ENCODE measurements around the gene MGLL.

The MGLL gene

GRCh38 chr3:127821394-127821793 lies 921 bp downstream of the MGLL start:
- peaks cover 7% of the 10 kb centered on the region; the same call in 1 of the 2 replicates for H3K36me3 ChIP-seq (ENCODE audit: insufficient read depth, low read length)
- H3K79me2 ChIP-seq (ENCODE audit: control insufficient read depth, insufficient read depth, low read length, unreplicated experiment), result peaks cover 20% of the 10 kb centered on the region
- H3K4me1 ChIP-seq (ENCODE audit: control insufficient read depth, insufficient read depth, low read length, unreplicated experiment), result peaks cover 37% of the 10 kb centered on the region
- H3K27me3 ChIP-seq (ENCODE audit: insufficient read depth, low read length), result no peaks in the 10 kb centered on the region
- H3K27ac ChIP-seq (ENCODE audit: low read depth, low read length), result peak overlapping the region; percentile 14; the same call in 1 of the 2 replicates
- peak overlapping the region; percentile 19 for H2AFZ ChIP-seq (ENCODE audit: low read length, unreplicated experiment)
- H3K4me3 ChIP-seq (ENCODE audit: low read depth, low read length), result peak overlapping the region; percentile 96

GRCh38 chr3:127820826-127821313 lies 1.4 kb downstream of the MGLL start:
- Histone ChIP-seq H2AFZ (ENCODE audit: low read length, unreplicated experiment) (no peak overlapping the region), H3K27ac (ENCODE audit: low read depth, low read length) (peak overlapping the region; percentile 14; the same call in 1 of the 2 replicates), H3K79me2 (ENCODE audit: control insufficient read depth, insufficient read depth, low read length, unreplicated experiment) (peaks cover 20% of the 10 kb centered on the region), H3K36me3 (ENCODE audit: insufficient read depth, low read length) (peaks cover 7% of the 10 kb centered on the region; the same call in 1 of the 2 replicates), H3K27me3 (ENCODE audit: insufficient read depth, low read length) (no peaks in the 10 kb centered on the region), H3K4me3 (ENCODE audit: low read depth, low read length) (peak overlapping the region; percentile 96), H3K4me1 (ENCODE audit: control insufficient read depth, insufficient read depth, low read length, unreplicated experiment) (peaks cover 37% of the 10 kb centered on the region)

GRCh38 chr3:127820221-127820825 lies 2.0 kb downstream of the MGLL start:
- Histone ChIP-seq H3K27ac (ENCODE audit: low read depth, low read length) (peak overlapping the region; percentile 14; the same call in 1 of the 2 replicates), H3K4me1 (ENCODE audit: control insufficient read depth, insufficient read depth, low read length, unreplicated experiment) (peaks cover 37% of the 10 kb centered on the region), H3K79me2 (ENCODE audit: control insufficient read depth, insufficient read depth, low read length, unreplicated experiment) (peaks cover 20% of the 10 kb centered on the region), H3K36me3 (ENCODE audit: insufficient read depth, low read length) (peaks cover 11% of the 10 kb centered on the region; the same call in 1 of the 2 replicates), H3K4me3 (ENCODE audit: low read depth, low read length) (peak overlapping the region; percentile 96), H2AFZ (ENCODE audit: low read length, unreplicated experiment) (no peak overlapping the region), H3K27me3 (ENCODE audit: insufficient read depth, low read length) (no peaks in the 10 kb centered on the region)

GRCh38 chr3:127819656-127820055 lies 2.7 kb downstream of the MGLL start:
- peaks cover 11% of the 10 kb centered on the region; the same call in 1 of the 2 replicates for H3K36me3 ChIP-seq (ENCODE audit: insufficient read depth, low read length)
- peaks cover 20% of the 10 kb centered on the region for H3K79me2 ChIP-seq (ENCODE audit: control insufficient read depth, insufficient read depth, low read length, unreplicated experiment)
- H2AFZ ChIP-seq (ENCODE audit: low read length, unreplicated experiment), result no peak overlapping the region
- H3K4me3 ChIP-seq (ENCODE audit: low read depth, low read length), result peak overlapping the region; percentile 44; the same call in 1 of the 2 replicates
- peaks cover 37% of the 10 kb centered on the region for H3K4me1 ChIP-seq (ENCODE audit: control insufficient read depth, insufficient read depth, low read length, unreplicated experiment)
- H3K27me3 ChIP-seq (ENCODE audit: insufficient read depth, low read length), result no peaks in the 10 kb centered on the region
- H3K27ac ChIP-seq (ENCODE audit: low read depth, low read length), result no peak overlapping the region

- Histone ChIP-seq H2AFZ (ENCODE audit: low read length, unreplicated experiment) (no peak overlapping the region), H3K79me2 (ENCODE audit: control insufficient read depth, insufficient read depth, low read length, unreplicated experiment) (peaks cover 20% of the 10 kb centered on the region), H3K27me3 (ENCODE audit: insufficient read depth, low read length) (no peaks in the 10 kb centered on the region), H3K4me3 (ENCODE audit: low read depth, low read length) (no peak overlapping the region), H3K4me1 (ENCODE audit: control insufficient read depth, insufficient read depth, low read length, unreplicated experiment) (peaks cover 37% of the 10 kb centered on the region), H3K36me3 (ENCODE audit: insufficient read depth, low read length) (peaks cover 17% of the 10 kb centered on the region; the same call in 1 of the 2 replicates), H3K27ac (ENCODE audit: low read depth, low read length) (no peak overlapping the region)
Measured at GRCh38 chr3:127819086-127819485, 3.2 kb downstream of the MGLL start.

GRCh38 chr3:127817406-127817841 lies 4.9 kb downstream of the MGLL start:
- peaks cover 20% of the 10 kb centered on the region for H3K79me2 ChIP-seq (ENCODE audit: control insufficient read depth, insufficient read depth, low read length, unreplicated experiment)

GRCh38 chr3:127816783-127817405 lies 5.4 kb downstream of the MGLL start:
- H3K4me3 ChIP-seq (ENCODE audit: low read depth, low read length), result no peak overlapping the region; the same call in 1 of the 2 replicates
- H3K27ac ChIP-seq (ENCODE audit: low read depth, low read length), result peak overlapping the region; percentile 35
- H3K4me1 ChIP-seq (ENCODE audit: control insufficient read depth, insufficient read depth, low read length, unreplicated experiment), result peaks cover 37% of the 10 kb centered on the region
- H3K36me3 ChIP-seq (ENCODE audit: insufficient read depth, low read length), result peaks cover 23% of the 10 kb centered on the region
- H3K79me2 ChIP-seq (ENCODE audit: control insufficient read depth, insufficient read depth, low read length, unreplicated experiment), result peaks cover 20% of the 10 kb centered on the region
- H3K27me3 ChIP-seq (ENCODE audit: insufficient read depth, low read length), result no peaks in the 10 kb centered on the region
- H2AFZ ChIP-seq (ENCODE audit: low read length, unreplicated experiment), result no peak overlapping the region

More at GRCh38 chr3:127817406-127817841, 4.9 kb downstream of the MGLL start:
- Histone ChIP-seq H3K36me3 (ENCODE audit: insufficient read depth, low read length) (peaks cover 19% of the 10 kb centered on the region; the same call in 1 of the 2 replicates), H3K27me3 (ENCODE audit: insufficient read depth, low read length) (no peaks in the 10 kb centered on the region), H3K27ac (ENCODE audit: low read depth, low read length) (peak overlapping the region; percentile 56), H3K4me1 (ENCODE audit: control insufficient read depth, insufficient read depth, low read length, unreplicated experiment) (peaks cover 37% of the 10 kb centered on the region), H2AFZ (ENCODE audit: low read length, unreplicated experiment) (no peak overlapping the region), H3K4me3 (ENCODE audit: low read depth, low read length) (no peak overlapping the region; the same call in 1 of the 2 replicates)

GRCh38 chr3:127815641-127816605 lies 6.4 kb downstream of the MGLL start:
- no peak overlapping the region for H2AFZ ChIP-seq (ENCODE audit: low read length, unreplicated experiment)
- no peak overlapping the region for H3K27ac ChIP-seq (ENCODE audit: low read depth, low read length)
- H3K79me2 ChIP-seq (ENCODE audit: control insufficient read depth, insufficient read depth, low read length, unreplicated experiment), result peaks cover 13% of the 10 kb centered on the region
- peaks cover 33% of the 10 kb centered on the region for H3K36me3 ChIP-seq (ENCODE audit: insufficient read depth, low read length)
- peaks cover 27% of the 10 kb centered on the region for H3K4me1 ChIP-seq (ENCODE audit: control insufficient read depth, insufficient read depth, low read length, unreplicated experiment)
- no peak overlapping the region for H3K4me3 ChIP-seq (ENCODE audit: low read depth, low read length)
- no peaks in the 10 kb centered on the region for H3K27me3 ChIP-seq (ENCODE audit: insufficient read depth, low read length)

- H2AFZ ChIP-seq (ENCODE audit: low read length, unreplicated experiment), result no peak overlapping the region
Measured at GRCh38 chr3:127815001-127815400, 7.3 kb downstream of the MGLL start.

GRCh38 chr3:127814325-127814781 lies 8.0 kb downstream of the MGLL start:
- peaks cover 39% of the 10 kb centered on the region for H3K36me3 ChIP-seq (ENCODE audit: insufficient read depth, low read length)

More at GRCh38 chr3:127815001-127815400, 7.3 kb downstream of the MGLL start:
- Histone ChIP-seq H3K27me3 (ENCODE audit: insufficient read depth, low read length) (no peaks in the 10 kb centered on the region), H3K4me3 (ENCODE audit: low read depth, low read length) (no peak overlapping the region), H3K27ac (ENCODE audit: low read depth, low read length) (no peak overlapping the region), H3K4me1 (ENCODE audit: control insufficient read depth, insufficient read depth, low read length, unreplicated experiment) (peaks cover 18% of the 10 kb centered on the region), H3K36me3 (ENCODE audit: insufficient read depth, low read length) (peaks cover 39% of the 10 kb centered on the region), H3K79me2 (ENCODE audit: control insufficient read depth, insufficient read depth, low read length, unreplicated experiment) (peaks cover 5% of the 10 kb centered on the region)

More at GRCh38 chr3:127814325-127814781, 8.0 kb downstream of the MGLL start:
- Histone ChIP-seq H3K4me3 (ENCODE audit: low read depth, low read length) (no peak overlapping the region), H3K79me2 (ENCODE audit: control insufficient read depth, insufficient read depth, low read length, unreplicated experiment) (no peaks in the 10 kb centered on the region), H3K27me3 (ENCODE audit: insufficient read depth, low read length) (no peaks in the 10 kb centered on the region), H3K4me1 (ENCODE audit: control insufficient read depth, insufficient read depth, low read length, unreplicated experiment) (peaks cover 13% of the 10 kb centered on the region), H2AFZ (ENCODE audit: low read length, unreplicated experiment) (no peak overlapping the region), H3K27ac (ENCODE audit: low read depth, low read length) (no peak overlapping the region)

All from ACC112 (cell line).